ENCODE measurements around the gene CECR2. TPM values are rescaled to one million over a fixed set of nuclear protein-coding genes. Genes with fewer than 3 reads are reported as not detected.
A peak's percentile ranks its signal among the peaks of the same experiment; 100 is the strongest.
"Not testable (repeated sequence)": the region's sequence is repeated elsewhere in the genome, so short reads cannot be mapped to it uniquely, and the experiment has no call there.

The CECR2 gene
- total RNA-seq, 8 experiments from 2014 or later, result 0.09 to 18.4 (median 6.5) TPM

DNA sequence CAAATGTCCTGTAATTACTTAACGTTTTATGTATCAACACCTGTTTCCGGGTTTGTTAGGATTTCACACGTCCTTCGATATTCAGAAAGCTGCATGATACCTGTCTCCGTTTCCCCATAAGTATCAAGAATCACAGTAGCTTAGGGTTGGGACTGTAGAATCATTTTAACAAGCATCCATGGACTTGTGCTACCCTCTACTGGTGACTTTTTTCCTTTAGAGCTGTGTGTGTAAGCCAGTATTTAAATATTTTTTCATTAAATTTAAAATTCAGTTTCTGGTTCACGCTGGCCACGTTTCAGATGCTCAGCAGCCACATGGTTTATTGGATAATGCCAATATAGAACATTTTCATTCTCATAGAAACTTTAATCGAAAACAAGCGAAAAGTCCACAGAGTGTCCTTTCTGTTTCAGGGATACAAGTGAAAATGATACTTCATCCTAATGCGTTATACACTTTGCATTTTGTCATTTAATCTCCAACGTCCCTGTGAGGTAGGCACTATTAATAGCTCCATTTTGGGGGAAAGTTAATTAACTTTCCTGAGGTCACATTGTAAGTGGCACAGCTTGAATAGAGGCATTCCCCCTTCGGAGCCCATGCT is 132.5 kb downstream of the CECR2 start:
- WGBS, 10 experiments, result 2 to 100% (median 66%) methylated on average over 2 to 12 of the region's 12 CpGs; no CpG with 5 or more reads in 1 of the 10 experiments
- H3K4me3 ChIP-seq, result no peak overlapping the region
- no peak overlapping the region for H3K27ac ChIP-seq
- H3K4me1 ChIP-seq (replicated peaks in 1 of 2), result no peaks in the 10 kb centered on the region
- in situ Hi-C loops (cut with MboI; ENCODE audit: low pct_unique_long_range_greater_than_20kb in 2 of 9, low sequenced_read_pairs in 9 of 9, unreplicated experiment in 9 of 9), result loop anchor here in 4 of 9 experiments (10.0 to 25.0 kb wide), 4 partner anchors 327 to 589 kb away; partner anchors contain the start of gene IL17RA (in 1 of the 4)
- peak; percentile 78 to 99 (median 86) for ATAC-seq (replicated peaks in 6 of 8)

GRCh38 chr22:17508110-17508509 is 138.8 kb downstream of the CECR2 start:
- H3K4me3 ChIP-seq, result no peak overlapping the region
- WGBS, 10 experiments, result 21 to 100% (median 80%) methylated on average over 1 to 3 of the region's 3 CpGs
- in situ Hi-C loops (cut with MboI; ENCODE audit: low pct_unique_long_range_greater_than_20kb in 2 of 9, low sequenced_read_pairs in 9 of 9, unreplicated experiment in 9 of 9), result loop anchor here in 4 of 9 experiments (10.0 to 25.0 kb wide), 4 partner anchors 333 to 596 kb away; partner anchors contain the start of gene IL17RA (in 1 of the 4)
- H3K27ac ChIP-seq, result no peak overlapping the region
- ATAC-seq (replicated peaks in 6 of 8), result no peak
- no peaks in the 10 kb centered on the region for H3K4me1 ChIP-seq (replicated peaks in 1 of 2)

- no peaks in the 10 kb centered on the region for H3K4me1 ChIP-seq (replicated peaks in 1 of 2)
- ATAC-seq (replicated peaks in 6 of 8), result no peak
- no peak overlapping the region for H3K27ac ChIP-seq
- 17 to 100% (median 91%) methylated on average over 2 to 4 of the region's 4 CpGs for WGBS, 10 experiments
- in situ Hi-C loops (cut with MboI; ENCODE audit: low pct_unique_long_range_greater_than_20kb in 2 of 9, low sequenced_read_pairs in 9 of 9, unreplicated experiment in 9 of 9), result loop anchor here in 3 of 9 experiments (25.0 kb wide), 3 partner anchors 426 to 601 kb away; partner anchors contain the start of gene IL17RA (in 1 of the 3)
- no peak overlapping the region for H3K4me3 ChIP-seq
Observed at GRCh38 chr22:17512960-17513359, 143.7 kb downstream of the CECR2 start.

DNA sequence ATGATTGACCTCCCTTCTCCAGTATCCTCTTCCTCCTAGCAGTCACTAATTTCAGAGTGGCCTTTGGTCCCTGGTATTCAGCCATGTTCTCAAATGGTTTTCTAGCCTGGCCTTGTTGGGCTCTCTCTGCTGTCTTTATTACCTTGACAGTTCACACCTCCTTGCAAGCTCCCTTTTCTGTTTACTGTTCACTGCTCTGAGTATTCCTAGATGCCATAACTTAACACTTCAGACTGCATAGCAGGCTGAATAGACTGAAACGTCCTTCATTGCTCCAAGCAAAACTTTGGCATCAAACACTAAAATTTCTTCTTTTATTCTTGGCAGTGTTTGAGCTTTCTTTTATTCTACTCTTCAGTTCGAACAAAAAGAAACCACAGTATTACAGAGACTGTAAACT is 144.4 kb downstream of the CECR2 start:
- Histone ChIP-seq H3K4me3 (no peak overlapping the region), H3K4me1 (replicated peaks in 1 of 2) (no peaks in the 10 kb centered on the region), H3K27ac (no peak overlapping the region)
- ATAC-seq (replicated peaks in 6 of 8), result no peak
- 0 to 100% (median 88%) methylated on average over 1 to 2 of the region's 2 CpGs; no CpG with 5 or more reads in 3 of the 10 experiments for WGBS, 10 experiments
- in situ Hi-C loops (cut with MboI; ENCODE audit: low pct_unique_long_range_greater_than_20kb in 2 of 9, low sequenced_read_pairs in 9 of 9, unreplicated experiment in 9 of 9), result loop anchor here in 3 of 9 experiments (25.0 kb wide), 3 partner anchors 426 to 601 kb away; partner anchors contain the start of gene IL17RA (in 1 of the 3)

DNA sequence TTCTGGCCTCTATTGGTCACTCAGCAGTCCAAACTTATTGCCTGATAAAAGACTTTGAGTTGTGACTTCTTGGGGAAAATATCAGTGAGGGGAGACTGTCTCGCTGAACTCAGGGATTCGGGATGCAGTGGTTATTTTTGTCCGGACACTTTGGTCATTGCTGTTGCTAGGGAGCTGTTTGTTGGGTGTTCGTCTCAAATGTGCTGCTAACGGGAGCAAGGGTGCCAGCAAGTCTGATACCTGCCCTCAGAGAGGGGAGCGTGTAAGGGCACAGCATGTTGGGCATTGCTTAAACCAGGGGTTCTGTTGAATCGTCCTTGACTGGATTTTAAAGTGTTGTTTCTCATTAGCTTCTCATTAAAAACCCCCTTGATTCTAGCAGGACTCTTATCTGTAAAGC is 144.8 kb downstream of the CECR2 start:
- 20 to 100% (median 92%) methylated on average over 1 to 7 of the region's 7 CpGs; no CpG with 5 or more reads in 1 of the 10 experiments for WGBS, 10 experiments
- in situ Hi-C loops (cut with MboI; ENCODE audit: low pct_unique_long_range_greater_than_20kb in 2 of 9, low sequenced_read_pairs in 9 of 9, unreplicated experiment in 9 of 9), result loop anchor here in 3 of 9 experiments (25.0 kb wide), 3 partner anchors 427 to 602 kb away; partner anchors contain the start of gene IL17RA (in 1 of the 3)
- H3K4me1 ChIP-seq (replicated peaks in 1 of 2), result no peaks in the 10 kb centered on the region
- no peak overlapping the region for H3K4me3 ChIP-seq
- no peak for ATAC-seq (replicated peaks in 6 of 8)
- no peak overlapping the region for H3K27ac ChIP-seq

GRCh38 chr22:17518406-17518805 is 149.1 kb downstream of the CECR2 start:
- no peak for ATAC-seq (replicated peaks in 6 of 8)
- Histone ChIP-seq H3K27ac (no peak overlapping the region), H3K4me3 (no peak overlapping the region), H3K4me1 (replicated peaks in 1 of 2) (no peaks in the 10 kb centered on the region)
- whole genome bisulfite sequencing, 10 experiments, result 0 to 100% (median 80%) methylated on average over 1 to 2 of the region's 3 CpGs; no CpG with 5 or more reads in 5 of the 10 experiments
- in situ Hi-C loops (cut with MboI; ENCODE audit: low pct_unique_long_range_greater_than_20kb in 2 of 9, low sequenced_read_pairs in 9 of 9, unreplicated experiment in 9 of 9), result loop anchor here in 3 of 9 experiments (25.0 kb wide), 3 partner anchors 431 to 606 kb away; partner anchors contain the start of gene IL17RA (in 1 of the 3)

DNA sequence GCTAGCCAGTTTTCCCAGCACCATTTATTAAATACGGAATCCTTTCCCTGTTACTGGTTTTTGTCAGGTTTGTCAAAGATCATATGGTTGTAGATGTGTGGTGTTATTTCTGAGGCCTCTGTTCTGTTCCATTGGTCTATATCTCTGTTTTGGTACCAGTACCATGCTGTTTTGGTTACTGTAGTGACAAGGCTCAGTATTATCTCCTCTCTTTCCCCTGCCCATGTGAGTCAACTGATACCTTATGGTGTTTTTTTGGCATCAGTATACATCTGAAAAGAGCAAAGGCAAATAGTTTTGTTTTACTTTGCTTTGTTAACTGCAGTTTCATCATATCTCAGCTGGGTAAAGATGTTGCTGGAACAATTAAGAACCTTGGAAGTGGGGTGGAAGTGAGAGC is 152.7 kb downstream of the CECR2 start:
- 0 to 100% (median 60%) methylated on average over 1 of the region's 1 CpG; no CpG with 5 or more reads in 6 of the 10 experiments for WGBS, 10 experiments
- not testable (repeated sequence) for H3K4me3 ChIP-seq; ATAC-seq (replicated peaks in 6 of 8); H3K4me1 ChIP-seq (replicated peaks in 1 of 2); H3K27ac ChIP-seq
- in situ Hi-C loops (cut with MboI; ENCODE audit: low pct_unique_long_range_greater_than_20kb in 2 of 9, low sequenced_read_pairs in 9 of 9, unreplicated experiment in 9 of 9), result loop anchor here in 3 of 9 experiments (25.0 kb wide), 3 partner anchors 435 to 610 kb away; partner anchors contain the start of gene IL17RA (in 1 of the 3)

GRCh38 chr22:17523925-17524324 is 154.7 kb downstream of the CECR2 start:
- Histone ChIP-seq H3K4me3 (no peak overlapping the region), H3K4me1 (replicated peaks in 1 of 2) (no peaks in the 10 kb centered on the region), H3K27ac (no peak overlapping the region)
- in situ Hi-C loops (cut with MboI; ENCODE audit: low pct_unique_long_range_greater_than_20kb in 2 of 9, low sequenced_read_pairs in 9 of 9, unreplicated experiment in 9 of 9), result loop anchor here in 3 of 9 experiments (25.0 kb wide), 3 partner anchors 437 to 612 kb away; partner anchors contain the start of gene IL17RA (in 1 of the 3)
- ATAC-seq (replicated peaks in 6 of 8), result no peak
- whole genome bisulfite sequencing, 10 experiments, result 34 to 100% (median 89%) methylated on average over 1 to 8 of the region's 10 CpGs

DNA sequence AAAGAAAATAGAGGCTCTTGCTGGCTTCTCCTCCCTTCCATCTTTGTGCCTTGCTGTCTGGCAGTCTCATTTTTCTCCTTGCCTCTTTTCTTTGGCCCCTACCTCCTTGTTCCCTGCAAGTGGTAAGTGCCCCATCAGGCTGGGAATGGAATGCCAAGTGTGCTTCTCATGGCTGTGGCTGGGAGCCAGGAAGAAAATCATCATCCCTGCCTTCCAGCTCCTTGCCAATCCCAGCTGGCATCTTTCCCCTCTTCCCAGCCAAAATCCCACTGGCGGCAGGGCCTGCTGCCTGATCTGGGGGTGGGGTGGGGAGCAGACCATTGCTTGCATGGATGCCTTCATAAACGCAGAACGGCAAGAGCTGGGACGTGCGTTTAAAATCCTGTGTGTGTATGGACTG is 167.0 kb downstream of the CECR2 start:
- no peak for ATAC-seq (replicated peaks in 6 of 8)
- Histone ChIP-seq H3K4me3 (no peak overlapping the region), H3K27ac (no peak overlapping the region), H3K4me1 (replicated peaks in 1 of 2) (no peaks in the 10 kb centered on the region)
- in situ Hi-C loops (cut with MboI; ENCODE audit: low pct_unique_long_range_greater_than_20kb in 2 of 9, low sequenced_read_pairs in 9 of 9, unreplicated experiment in 9 of 9), result no loop called here
- WGBS, 10 experiments, result 0 to 100% (median 100%) methylated on average over 1 to 3 of the region's 5 CpGs; no CpG with 5 or more reads in 4 of the 10 experiments

DNA sequence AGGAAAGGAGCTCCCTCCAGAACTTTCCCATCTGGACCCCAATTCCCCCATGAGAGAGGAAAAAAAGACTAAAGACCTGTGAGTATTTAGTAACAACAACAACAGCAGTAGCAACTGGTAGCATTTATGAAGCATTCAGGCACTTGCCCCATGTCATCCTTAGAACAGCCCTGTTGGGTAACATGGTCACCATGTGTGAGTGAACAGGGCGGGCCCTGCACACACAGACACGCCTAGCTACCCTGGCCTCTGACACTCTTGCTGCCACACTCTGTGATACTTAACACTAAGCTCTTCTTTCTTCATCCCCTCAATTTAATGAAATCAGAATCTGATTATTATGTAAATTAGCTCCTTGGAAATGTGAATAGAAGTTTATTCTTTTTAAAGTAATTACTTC is 167.9 kb downstream of the CECR2 start:
- in situ Hi-C loops (cut with MboI; ENCODE audit: low pct_unique_long_range_greater_than_20kb in 2 of 9, low sequenced_read_pairs in 9 of 9, unreplicated experiment in 9 of 9), result no loop called here
- peak in 3 of 8 experiments; percentile 25 to 100 (median 98) for ATAC-seq (replicated peaks in 6 of 8)
- Histone ChIP-seq H3K4me1 (replicated peaks in 1 of 2) (no peaks in the 10 kb centered on the region), H3K4me3 (no peak overlapping the region), H3K27ac (no peak overlapping the region)
- 100% methylated on average over 1 of the region's 2 CpGs; no CpG with 5 or more reads in 9 of the 10 experiments for WGBS, 10 experiments

- H3K27ac ChIP-seq, result no peak overlapping the region
- no peak overlapping the region for H3K4me3 ChIP-seq
- ATAC-seq (replicated peaks in 6 of 8), result no peak
- H3K4me1 ChIP-seq (replicated peaks in 1 of 2), result no peaks in the 10 kb centered on the region
- WGBS, 10 experiments, result 66 to 93% (median 82%) methylated on average over 1 to 9 of the region's 15 CpGs; no CpG with 5 or more reads in 3 of the 10 experiments
- in situ Hi-C loops (cut with MboI; ENCODE audit: low pct_unique_long_range_greater_than_20kb in 2 of 9, low sequenced_read_pairs in 9 of 9, unreplicated experiment in 9 of 9), result no loop called here
Observed at GRCh38 chr22:17540481-17540880, 171.2 kb downstream of the CECR2 start.

DNA sequence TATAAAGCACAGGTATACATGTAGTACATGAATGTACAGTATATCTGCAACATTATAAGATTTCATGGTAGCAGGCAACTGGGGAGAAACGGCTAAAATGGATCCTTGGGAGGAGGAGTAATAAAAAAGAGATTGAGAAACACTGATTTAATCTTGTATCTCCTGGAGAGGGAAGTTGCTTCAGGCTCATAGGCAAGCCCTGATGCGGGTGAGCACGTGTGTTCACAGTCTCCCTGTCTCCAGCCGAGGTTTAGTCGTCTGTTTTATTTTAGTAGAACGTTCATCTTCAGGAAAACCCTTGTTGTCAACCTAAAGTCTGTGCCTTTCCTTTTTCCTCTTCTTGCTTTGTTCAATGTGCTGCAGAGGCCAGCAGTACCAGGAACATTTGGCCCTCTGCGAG is 172.2 kb downstream of the CECR2 start:
- in situ Hi-C loops (cut with MboI; ENCODE audit: low pct_unique_long_range_greater_than_20kb in 2 of 9, low sequenced_read_pairs in 9 of 9, unreplicated experiment in 9 of 9), result no loop called here
- ATAC-seq (replicated peaks in 6 of 8), result no peak
- 23 to 100% (median 97%) methylated on average over 1 to 7 of the region's 7 CpGs; no CpG with 5 or more reads in 3 of the 10 experiments for WGBS, 10 experiments
- H3K27ac ChIP-seq, result no peak overlapping the region
- H3K4me3 ChIP-seq, result no peak overlapping the region
- no peaks in the 10 kb centered on the region for H3K4me1 ChIP-seq (replicated peaks in 1 of 2)

DNA sequence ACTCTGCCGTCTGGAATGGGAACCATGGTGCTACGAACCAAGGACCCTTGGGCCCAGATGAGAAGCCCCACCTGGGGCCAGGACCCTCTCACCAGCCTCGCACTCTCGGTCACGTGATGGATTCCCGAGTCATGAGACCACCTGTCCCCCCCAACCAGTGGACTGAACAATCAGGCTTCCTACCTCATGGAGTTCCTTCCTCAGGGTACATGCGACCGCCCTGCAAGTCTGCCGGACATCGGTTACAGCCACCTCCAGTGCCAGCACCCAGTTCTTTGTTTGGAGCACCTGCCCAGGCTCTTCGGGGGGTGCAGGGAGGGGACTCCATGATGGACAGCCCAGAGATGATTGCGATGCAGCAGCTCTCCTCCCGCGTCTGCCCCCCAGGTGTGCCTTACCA is 173.2 kb downstream of the CECR2 start:
- Histone ChIP-seq H3K4me1 (replicated peaks in 1 of 2) (no peaks in the 10 kb centered on the region), H3K27ac (no peak overlapping the region), H3K4me3 (no peak overlapping the region)
- WGBS, 10 experiments, result 83 to 100% (median 90%) methylated on average over 2 of the region's 14 CpGs; no CpG with 5 or more reads in 7 of the 10 experiments
- no peak for ATAC-seq (replicated peaks in 6 of 8)
- in situ Hi-C loops (cut with MboI; ENCODE audit: low pct_unique_long_range_greater_than_20kb in 2 of 9, low sequenced_read_pairs in 9 of 9, unreplicated experiment in 9 of 9), result no loop called here

All from motor neuron (in vitro differentiated cells).